Thymus (tissue), 11 donors: Measurements from ENCODE around the gene SERPINC1. TPM values are rescaled to one million over a fixed set of nuclear protein-coding genes. Genes with fewer than 3 reads are reported as not detected.
"Not testable (repeated sequence)": the region's sequence is repeated elsewhere in the genome, so short reads cannot be mapped to it uniquely, and the experiment has no call there.

ENCODE experiments used
- DNase-seq, 9 donors: peaks; one replicate each; pipeline ENCODE4 v3.0.0-alpha.2; 2013; ENCODE audit warnings: low spot score in 9 of 9, low read depth in 6 of 9, missing footprints in 1 of 9
- H3K27ac ChIP-seq, 2 donors: one replicate each; pipeline ENCODE4 v1.5.1; 2013; ENCODE audit warnings: control low read depth in 1 of 2, low read depth in 1 of 2, low read length in 1 of 2, mild to moderate bottlenecking in 1 of 2, moderate library complexity in 1 of 2
- H3K27me3 ChIP-seq, 2 donors: one replicate each; pipeline ENCODE4 v1.5.1; 2013; ENCODE audit warnings: low read length in 1 of 2; ENCODE audit not compliant: control insufficient read depth in 2 of 2, insufficient read depth in 1 of 2
- H3K36me3 ChIP-seq, 2 donors: one replicate each; pipeline ENCODE4 v1.5.1; 2013; ENCODE audit warnings: low read length in 1 of 2, mild to moderate bottlenecking in 1 of 2, moderate library complexity in 1 of 2; ENCODE audit not compliant: control insufficient read depth in 2 of 2, insufficient read depth in 2 of 2
- H3K4me1 ChIP-seq, 2 donors: one replicate each; pipeline ENCODE4 v1.5.1; 2013; ENCODE audit warnings: low read length in 2 of 2; ENCODE audit not compliant: control insufficient read depth in 2 of 2, insufficient read depth in 2 of 2
- H3K4me3 ChIP-seq, 2 donors: one replicate each; pipeline ENCODE4 v1.5.1; 2013; ENCODE audit warnings: low read length in 2 of 2, control low read depth in 1 of 2, mild to moderate bottlenecking in 1 of 2
- H3K9me3 ChIP-seq, 2 donors: one replicate each; pipeline ENCODE4 v1.5.1; 2013; ENCODE audit warnings: low read length in 1 of 2, mild to moderate bottlenecking in 1 of 2; ENCODE audit not compliant: control insufficient read depth in 2 of 2, insufficient read depth in 1 of 2
- WGBS: extraction: QIAGEN DNeasy Blood & Tissue Kit; methylation state at CpG from one replicate; pipeline ENCODE4 v1.1.7; 2013; 5-methylcytosine and 5-hydroxymethylcytosine counted together
- polyA plus RNA-seq: library from polyadenylated mRNA; stranded (reverse); fragments of 200-250 nt; gene quantifications from one replicate; pipeline ENCODE4 v1.2.3, GENCODE V29; 2013
- total RNA-seq: library from RNA; stranded (reverse); fragments of 120-200 nt; gene quantifications from one replicate; pipeline ENCODE4 v1.2.4, GENCODE V29; 2013
- donor health status: healthy.

Gene SERPINC1
- total and polyA plus RNA-seq, 2 donors, result 0.14 to 0.43 TPM

GRCh38 chr1:173884701-173885100 is 32.4 kb downstream of the SERPINC1 start:
- 97% methylated on average over 5 of the region's 5 CpGs for WGBS
- Histone ChIP-seq H3K27me3 (no peaks in the 10 kb centered on the region), H3K36me3 (peaks cover 12 to 13% of the 10 kb centered on the region in 2 donors), H3K9me3 (no peaks in the 10 kb centered on the region), H3K4me3 (no peak overlapping the region), H3K4me1 (no peaks in the 10 kb centered on the region), H3K27ac (no peak overlapping the region)
- DNase-seq, result no peak

- 90% methylated on average over 4 of the region's 4 CpGs for WGBS
- not testable (repeated sequence) for H3K4me1 ChIP-seq, H3K4me3 ChIP-seq, DNase-seq, H3K9me3 ChIP-seq, H3K27me3 ChIP-seq, H3K27ac ChIP-seq
- H3K36me3 ChIP-seq, result peaks cover 9 to 12% of the 10 kb centered on the region in 2 donors
Measured at GRCh38 chr1:173881117-173881516, 36.0 kb downstream of the SERPINC1 start.

GRCh38 chr1:173878251-173878650 is 38.9 kb downstream of the SERPINC1 start:
- H3K36me3 ChIP-seq, result peaks cover 5 to 9% of the 10 kb centered on the region in 2 donors
- no peak overlapping the region for H3K4me3 ChIP-seq
- H3K9me3 ChIP-seq, result no peaks in the 10 kb centered on the region
- H3K27ac ChIP-seq, result no peak overlapping the region
- H3K27me3 ChIP-seq, result no peaks in the 10 kb centered on the region
- no peaks in the 10 kb centered on the region for H3K4me1 ChIP-seq
- DNase-seq, result no peak

GRCh38 chr1:173876732-173877131 is 40.4 kb downstream of the SERPINC1 start:
- Histone ChIP-seq H3K27me3 (no peaks in the 10 kb centered on the region), H3K9me3 (no peaks in the 10 kb centered on the region), H3K36me3 (peaks cover 5 to 9% of the 10 kb centered on the region in 2 donors), H3K27ac (no peak overlapping the region), H3K4me3 (no peak overlapping the region), H3K4me1 (no peaks in the 10 kb centered on the region)
- no peak for DNase-seq
- WGBS, result 98% methylated on average over 5 of the region's 5 CpGs

- Histone ChIP-seq H3K4me1 (peaks cover 0 to under 1% of the 10 kb centered on the region in 2 donors), H3K9me3 (no peaks in the 10 kb centered on the region), H3K36me3 (peaks cover 12 to 20% of the 10 kb centered on the region in 2 donors), H3K27ac (no peak overlapping the region), H3K27me3 (no peaks in the 10 kb centered on the region), H3K4me3 (no peak overlapping the region)
- no peak for DNase-seq
- WGBS, result 91% methylated on average over 2 of the region's 2 CpGs
Measured at GRCh38 chr1:173871500-173871899, 45.6 kb downstream of the SERPINC1 start.

- WGBS, result 92% methylated on average over 5 of the region's 5 CpGs
- Histone ChIP-seq H3K36me3 (peaks cover 12 to 24% of the 10 kb centered on the region in 2 donors), H3K27me3 (no peaks in the 10 kb centered on the region), H3K4me3 (no peak overlapping the region), H3K9me3 (no peaks in the 10 kb centered on the region), H3K4me1 (peaks cover 0 to 3% of the 10 kb centered on the region in 2 donors), H3K27ac (peak overlapping the region in 1 of 2 donors; percentile 84)
- DNase-seq, result no peak
Measured at GRCh38 chr1:173871091-173871490, 46.0 kb downstream of the SERPINC1 start.

GRCh38 chr1:173870252-173871075 is 46.7 kb downstream of the SERPINC1 start:
- Histone ChIP-seq H3K4me3 (no peak overlapping the region), H3K4me1 (peaks cover 0 to 3% of the 10 kb centered on the region in 2 donors), H3K27me3 (no peaks in the 10 kb centered on the region), H3K36me3 (peaks cover 8 to 29% of the 10 kb centered on the region in 2 donors), H3K27ac (peak overlapping the region; percentile 45 to 84), H3K9me3 (no peaks in the 10 kb centered on the region)
- WGBS, result 85% methylated on average over 15 of the region's 15 CpGs
- peak in 2 of 9 donors; percentile 17 to 42 for DNase-seq

- no peaks in the 10 kb centered on the region for H3K9me3 ChIP-seq
- H3K4me3 ChIP-seq, result peak overlapping the region; percentile 69 to 85
- peaks cover 0 to 7% of the 10 kb centered on the region in 2 donors for H3K4me1 ChIP-seq
- DNase-seq, result peak in 1 of 9 donors; percentile 8
- peak overlapping the region; percentile 94 to 96 for H3K27ac ChIP-seq
- peaks cover 14 to 42% of the 10 kb centered on the region in 2 donors for H3K36me3 ChIP-seq
- 12% methylated on average over 5 of the region's 5 CpGs for WGBS
- no peaks in the 10 kb centered on the region for H3K27me3 ChIP-seq
Measured at GRCh38 chr1:173869021-173869359, 48.1 kb downstream of the SERPINC1 start.

GRCh38 chr1:173868266-173869020 is 48.7 kb downstream of the SERPINC1 start, which contains the start of gene ZBTB37:
Gene ZBTB37 (plus strand): TSS chr1:173868380. CDS start chr1:173870226, 1,846 bp downstream.
- peaks cover 0 to 7% of the 10 kb centered on the region in 2 donors for H3K4me1 ChIP-seq
- no peaks in the 10 kb centered on the region for H3K9me3 ChIP-seq
- peak; percentile 59 to 93 (median 83) for DNase-seq
- under 1% methylated on average over 53 of the region's 53 CpGs for WGBS
- H3K27me3 ChIP-seq, result no peaks in the 10 kb centered on the region
- peak within 1 kb of the TSS; percentile 94 to 96 for H3K27ac ChIP-seq
- peaks cover 17 to 48% of the 10 kb centered on the region in 2 donors for H3K36me3 ChIP-seq
- peak within 1 kb of the TSS; percentile 69 to 85 for H3K4me3 ChIP-seq
